CD14-positive monocyte (primary cell): ENCODE results near the gene SHLD1. TPM values are rescaled to one million over a fixed set of nuclear protein-coding genes. Genes with fewer than 3 reads are reported as not detected.
"Not testable (repeated sequence)": the region's sequence is repeated elsewhere in the genome, so short reads cannot be mapped to it uniquely, and the experiment has no call there.

ENCODE experiments used
- DNase-seq, 3 donors: peaks; one replicate each; pipeline ENCODE4 v3.0.0-alpha.2; 2011 to 2022
- H2AFZ ChIP-seq: 2 replicates; pipeline ENCODE4 v1.6.0; 2012; ENCODE audit warnings: mild to moderate bottlenecking, low read depth, low read length, inconsistent platforms; ENCODE audit not compliant: insufficient read depth, poor library complexity, severe bottlenecking
- H3K27ac ChIP-seq, 2 donors: 1 replicate in 1 of 2; 2 replicates in 1 of 2; pipeline ENCODE4 v1.5.1; 2012 to 2013; ENCODE audit warnings: low read length in 2 of 2, control low read depth in 1 of 2, inconsistent platforms in 1 of 2, low read depth in 1 of 2, mild to moderate bottlenecking in 1 of 2
- H3K27me3 ChIP-seq, 2 donors: one replicate each; pipeline versions ENCODE4 v1.6.0 to v1.6.1; 2011 to 2013; ENCODE audit warnings: low read length in 2 of 2; ENCODE audit not compliant: control insufficient read depth in 2 of 2, insufficient read depth in 2 of 2
- H3K36me3 ChIP-seq, 2 donors: replicated peaks in 1 of 2; 1 replicate in 1 of 2; 2 replicates in 1 of 2; pipeline versions ENCODE4 v1.5.1 to v1.6.1; 2012 to 2013; ENCODE audit warnings: low read length in 2 of 2, control low read depth in 1 of 2, inconsistent platforms in 1 of 2, mild to moderate bottlenecking in 1 of 2; ENCODE audit not compliant: insufficient read depth in 2 of 2, control insufficient read depth in 1 of 2
- H3K4me1 ChIP-seq, 2 donors: 1 replicate in 1 of 2; 2 replicates in 1 of 2; pipeline versions ENCODE4 v1.5.1 to v1.6.1; 2012 to 2013; ENCODE audit warnings: low read length in 2 of 2, control low read depth in 1 of 2, inconsistent platforms in 1 of 2, mild to moderate bottlenecking in 1 of 2, moderate library complexity in 1 of 2; ENCODE audit not compliant: insufficient read depth in 2 of 2, control insufficient read depth in 1 of 2
- H3K4me2 ChIP-seq: replicated peaks from 2 replicates; pipeline ENCODE3; 2012; ENCODE audit warnings: low read length, moderate library complexity, mild to moderate bottlenecking; ENCODE audit not compliant: poor library complexity, severe bottlenecking; ENCODE audit errors: extremely low read depth
- H3K4me3 ChIP-seq, 3 experiments: fragments of 200-600 bp in 1 of 3; sonication (generic) in 1 of 3; replicated peaks in 1 of 3; 1 replicate in 2 of 3; 2 replicates in 1 of 3; pipeline ENCODE4 v1.5.1; 2011 to 2013; ENCODE audit warnings: low read length in 3 of 3, mild to moderate bottlenecking in 3 of 3, control low read depth in 2 of 3, low read depth in 2 of 3, inconsistent platforms in 1 of 3, moderate library complexity in 1 of 3
- H3K79me2 ChIP-seq: 2 replicates; pipeline ENCODE4 v1.6.0; 2012; ENCODE audit warnings: mild to moderate bottlenecking, control low read depth, inconsistent platforms, low read length, moderate library complexity; ENCODE audit not compliant: insufficient read depth
- H3K9ac ChIP-seq: 2 replicates; pipeline ENCODE4 v1.6.0; 2017; ENCODE audit warnings: low read length, mild to moderate bottlenecking; ENCODE audit not compliant: insufficient read depth, poor library complexity, severe bottlenecking
- H3K9me3 ChIP-seq, 2 donors: replicated peaks in 1 of 2; 1 replicate in 1 of 2; 2 replicates in 1 of 2; pipeline versions ENCODE4 v1.5.1 to v1.6.1; 2012 to 2013; ENCODE audit warnings: low read length in 2 of 2, control low read depth in 1 of 2; ENCODE audit not compliant: control insufficient read depth in 1 of 2, insufficient read depth in 1 of 2
- H4K20me1 ChIP-seq: 2 replicates; pipeline ENCODE4 v1.6.0; 2012; ENCODE audit warnings: mild to moderate bottlenecking, low read length, control low read depth, moderate library complexity; ENCODE audit not compliant: insufficient read depth
- H3K27ac Mint-ChIP-seq, 7 donors: one replicate each; pipeline ENCODE4 v1.8.0; 2020; ENCODE audit warnings: mild to moderate bottlenecking in 7 of 7, mixed read lengths in 7 of 7, moderate library complexity in 6 of 7, inconsistent platforms in 2 of 7
- H3K27me3 Mint-ChIP-seq, 3 donors: one replicate each; pipeline ENCODE4 v1.8.0; 2021 to 2022; ENCODE audit warnings: low read depth in 3 of 3, mild to moderate bottlenecking in 3 of 3, mixed read lengths in 3 of 3, moderate library complexity in 3 of 3, inconsistent platforms in 1 of 3
- H3K36me3 Mint-ChIP-seq, 2 donors: one replicate each; pipeline ENCODE4 v1.8.0; 2020; ENCODE audit warnings: mixed read lengths in 2 of 2, inconsistent platforms in 1 of 2, mild to moderate bottlenecking in 1 of 2
- H3K4me1 Mint-ChIP-seq: one replicate; pipeline ENCODE4 v1.8.0; 2020; ENCODE audit warnings: mild to moderate bottlenecking, mixed read lengths
- H3K4me3 Mint-ChIP-seq, 2 donors: one replicate each; pipeline ENCODE4 v1.8.0; 2020; ENCODE audit warnings: mild to moderate bottlenecking in 2 of 2, mixed read lengths in 2 of 2, moderate library complexity in 1 of 2
- H3K9me3 Mint-ChIP-seq, 7 donors: one replicate each; pipeline ENCODE4 v1.8.0; 2020 to 2022; ENCODE audit warnings: mixed read lengths in 7 of 7, mild to moderate bottlenecking in 6 of 7, moderate library complexity in 6 of 7, inconsistent platforms in 2 of 7
- CTCF ChIP-seq: fragments of 200-600 bp; IDR thresholded peaks from one replicate; pipeline ENCODE4 v1.8.0; 2022; ENCODE audit warnings: antibody characterized with exemption, mild to moderate bottlenecking
- WGBS: methylation state at CpG from one replicate; pipeline ENCODE4 v1.1.5; 2013; ENCODE audit warnings: missing lambda C conversion rate; ENCODE audit not compliant: insufficient coverage; 5-methylcytosine and 5-hydroxymethylcytosine counted together
- intact Hi-C, 2 donors: fragments of 100-400 bp; cut with micrococcal nuclease; formaldehyde crosslinking; loops; one replicate each; pipeline versions ENCODE4 v1.15.0 to v1.15.1; 2023
- polyA plus RNA-seq, 3 donors: library from polyadenylated mRNA; depleted of rRNA in 1 of 3; unstranded in 2 of 3; stranded (reverse) in 1 of 3; fragments of 300-500 nt in 2 of 3; fragments of >200 nt in 1 of 3; fragmentation: Illumina TruSeq in 2 of 3; gene quantifications; 1 replicate in 2 of 3; 2 replicates in 1 of 3; pipeline ENCODE4 v1.2.3, GENCODE V29; 2012 to 2021

The SHLD1 gene
- polyA plus RNA-seq, 3 donors = 8.3 to 12.7 (median 11.5) TPM

GRCh38 chr20:5748246-5748645, 2.0 kb upstream of the SHLD1 start:
- no peak overlapping the region for H3K27ac ChIP-seq
- H3K36me3 Mint-ChIP-seq = peaks cover 1 to 8% of the 10 kb centered on the region in 2 donors
- no peak overlapping the region for H3K4me3 Mint-ChIP-seq
- H3K36me3 ChIP-seq = no peaks in the 10 kb centered on the region
- no peak overlapping the region for H3K9ac ChIP-seq
- no peaks in the 10 kb centered on the region for H3K9me3 ChIP-seq
- H3K79me2 ChIP-seq = peaks cover 23% of the 10 kb centered on the region
- DNase-seq = no peak
- H3K27me3 Mint-ChIP-seq = peaks cover 2 to 6% (median 3%) of the 10 kb centered on the region in 3 donors
- peaks cover 13% of the 10 kb centered on the region for H3K4me1 Mint-ChIP-seq
- no peaks in the 10 kb centered on the region for H3K27me3 ChIP-seq
- H3K4me1 ChIP-seq = peaks cover 7 to 9% of the 10 kb centered on the region in 2 donors
- H3K4me3 ChIP-seq = no peak overlapping the region
- no peaks in the 10 kb centered on the region for H4K20me1 ChIP-seq
- intact Hi-C loops = no loop called here
- H3K9me3 Mint-ChIP-seq = peaks cover 0 to 3% (median 0%) of the 10 kb centered on the region in 7 donors
- 90% methylated on average over 2 of the region's 6 CpGs for WGBS
- H3K4me2 ChIP-seq = no peak overlapping the region
- no peak for TF ChIP-seq CTCF
- no peak overlapping the region for H2AFZ ChIP-seq
- H3K27ac Mint-ChIP-seq = no peak overlapping the region

- H3K9me3 Mint-ChIP-seq, H3K4me1 ChIP-seq, H3K4me3 ChIP-seq, H3K4me3 Mint-ChIP-seq, H3K27me3 Mint-ChIP-seq, intact Hi-C loops, H3K27ac ChIP-seq, DNase-seq, H3K27me3 ChIP-seq, H3K4me2 ChIP-seq, H3K9me3 ChIP-seq, H3K9ac ChIP-seq, H3K36me3 ChIP-seq, H4K20me1 ChIP-seq: not testable (repeated sequence)
- Histone ChIP-seq H2AFZ (peak overlapping the region; percentile 91), H3K79me2 (peaks cover 36% of the 10 kb centered on the region)
- H3K4me1 Mint-ChIP-seq = peaks cover 13% of the 10 kb centered on the region
- H3K36me3 Mint-ChIP-seq = peaks cover 1 to 13% of the 10 kb centered on the region in 2 donors
- WGBS = 100% methylated on average over 5 of the region's 12 CpGs
- peak overlapping the region in 4 of 7 donors; percentile 93 to 99 (median 96) for H3K27ac Mint-ChIP-seq
Observed at GRCh38 chr20:5749512-5749951, 669 bp upstream of the SHLD1 start.
